Measurements from ENCODE around the gene NINJ2.

The NINJ2 gene

DNA sequence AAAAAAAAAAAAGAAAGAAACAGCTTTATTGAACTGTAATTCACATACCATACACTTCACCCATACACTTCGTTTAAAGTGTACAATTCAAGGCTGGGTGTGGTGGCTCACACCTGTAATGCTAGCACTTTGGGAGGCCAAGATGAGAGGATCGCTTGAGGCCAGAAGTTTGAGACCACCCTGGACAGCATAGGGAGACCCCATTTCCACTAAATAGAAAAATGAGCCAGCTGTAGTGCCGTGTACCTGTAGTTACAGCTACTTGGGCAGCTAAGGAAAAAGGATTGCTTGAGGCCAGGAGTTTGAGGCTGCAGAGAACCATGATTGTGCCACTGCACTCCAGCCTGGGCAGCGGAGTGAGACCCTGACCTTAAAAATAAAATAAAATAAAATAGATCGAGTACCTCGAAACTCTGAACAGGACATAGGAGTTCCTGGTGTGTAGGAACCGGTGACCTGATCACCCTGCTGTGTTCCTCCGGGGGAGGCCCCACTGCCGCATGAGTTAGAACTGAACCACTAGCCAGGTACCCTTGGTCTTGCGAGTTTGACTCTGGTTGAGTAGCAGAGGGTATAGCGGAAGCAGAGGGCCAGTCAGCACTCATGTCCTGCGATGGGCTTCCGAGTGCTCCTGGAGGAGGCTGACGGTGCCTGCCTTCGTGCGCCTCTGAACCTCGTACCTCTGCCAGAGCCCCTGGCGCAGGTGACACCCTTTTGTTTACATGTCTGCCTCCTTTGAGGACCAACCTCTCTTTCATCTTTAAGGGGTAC, 123.5 kb downstream of the NINJ2 start:
- H3K27me3 Mint-ChIP-seq: peaks cover 46% of the 10 kb centered on the region
- no peaks in the 10 kb centered on the region for H3K9me3 Mint-ChIP-seq
- no peaks in the 10 kb centered on the region for H3K4me1 Mint-ChIP-seq
- H3K36me3 Mint-ChIP-seq: no peaks in the 10 kb centered on the region
- ATAC-seq: no peak
- no peak overlapping the region for H3K27ac Mint-ChIP-seq
- no peak overlapping the region for H3K4me3 Mint-ChIP-seq

DNA sequence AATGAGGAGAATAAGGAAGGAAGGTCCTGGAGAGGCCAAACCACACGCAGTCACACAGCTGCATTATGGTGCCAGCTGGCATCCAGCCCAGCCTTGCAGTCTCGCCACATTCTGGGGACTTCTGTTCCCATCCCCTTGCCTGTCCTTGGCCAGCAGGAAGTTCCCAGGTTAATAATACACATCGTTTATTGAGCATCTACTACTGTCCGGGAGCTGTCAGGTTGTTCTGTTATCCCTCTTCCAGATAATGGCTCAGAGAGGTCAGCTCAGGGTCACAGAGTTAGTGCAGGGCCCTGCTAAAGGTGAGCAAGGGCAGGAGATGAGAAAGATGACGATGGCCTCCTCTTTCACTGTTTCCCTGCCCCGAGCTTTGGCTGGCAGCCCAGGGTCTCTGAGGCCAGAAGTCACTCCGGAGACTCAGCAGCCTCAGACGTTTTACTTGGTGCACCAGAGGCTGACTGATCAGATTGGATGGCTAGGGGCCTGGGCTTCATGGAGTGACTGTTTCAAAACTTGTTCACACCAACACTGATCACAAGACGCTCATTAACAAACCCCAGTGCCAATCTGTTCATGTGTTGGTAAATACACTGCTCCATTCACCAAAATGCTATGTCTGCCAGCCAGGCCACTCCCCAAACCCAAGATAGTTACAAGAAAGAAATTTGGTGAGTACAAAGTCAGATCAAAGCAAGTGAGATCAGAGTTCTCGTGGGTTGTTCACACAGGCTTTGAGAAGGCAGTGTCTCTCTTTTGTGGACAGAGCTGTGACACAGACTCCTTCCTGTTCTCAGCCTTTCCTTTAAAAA, 124.3 kb downstream of the NINJ2 start:
- no peak overlapping the region for H3K4me3 Mint-ChIP-seq
- H3K36me3 Mint-ChIP-seq: no peaks in the 10 kb centered on the region
- H3K9me3 Mint-ChIP-seq: no peaks in the 10 kb centered on the region
- no peak for ATAC-seq
- no peak overlapping the region for H3K27ac Mint-ChIP-seq
- no peaks in the 10 kb centered on the region for H3K4me1 Mint-ChIP-seq
- peaks cover 39% of the 10 kb centered on the region for H3K27me3 Mint-ChIP-seq

DNA sequence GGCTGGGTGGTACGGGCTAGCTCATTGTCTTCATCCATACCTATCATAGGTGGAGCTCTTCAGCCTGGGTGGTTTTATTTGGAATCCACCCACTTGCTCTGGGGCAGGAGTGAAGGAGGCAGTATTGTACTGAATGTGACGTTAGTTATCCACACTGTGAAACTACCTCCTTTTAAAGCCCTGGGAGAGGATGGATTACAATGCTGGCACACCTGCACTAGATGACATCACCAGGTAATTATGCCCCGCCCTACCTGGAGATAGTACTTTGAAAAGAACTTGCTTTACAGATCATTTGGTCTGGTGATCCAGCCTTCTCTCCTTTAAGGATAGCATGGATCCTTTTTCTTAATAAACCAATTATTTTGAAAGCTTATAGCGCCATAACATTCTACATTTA, 125.5 kb downstream of the NINJ2 start:
- H3K27ac Mint-ChIP-seq: no peak overlapping the region

DNA sequence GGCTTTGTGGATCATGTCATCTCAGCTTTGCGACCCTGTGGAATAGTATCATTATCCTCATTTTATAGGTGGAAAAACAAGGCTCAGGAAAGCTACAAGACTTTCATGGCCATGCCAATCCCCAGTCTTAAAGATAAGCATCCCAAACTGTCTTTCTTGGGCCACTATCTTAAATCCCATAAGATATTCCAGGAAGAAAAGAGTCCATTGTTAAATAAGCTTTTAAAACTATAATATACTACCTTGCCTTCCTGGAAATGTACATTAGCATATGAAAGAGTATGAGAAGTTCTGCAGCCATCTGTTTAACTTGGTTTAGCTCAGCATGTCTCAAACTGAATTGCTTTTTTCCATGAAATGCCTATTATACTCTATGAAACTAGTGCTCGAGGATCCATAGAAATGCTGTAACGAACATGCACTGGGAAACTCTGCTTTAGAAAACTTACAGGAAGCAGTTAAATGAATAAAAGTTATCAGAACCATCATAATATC, 126.4 kb downstream of the NINJ2 start:
- H3K27ac Mint-ChIP-seq: no peak overlapping the region
- peaks cover 5% of the 10 kb centered on the region for H3K36me3 Mint-ChIP-seq
- no peaks in the 10 kb centered on the region for H3K4me1 Mint-ChIP-seq
- ATAC-seq: no peak
- peaks cover 9% of the 10 kb centered on the region for H3K9me3 Mint-ChIP-seq
- peaks cover 22% of the 10 kb centered on the region for H3K27me3 Mint-ChIP-seq
- H3K4me3 Mint-ChIP-seq: no peak overlapping the region

More for the DNA sequence above, 125.5 kb downstream of the NINJ2 start:
- ATAC-seq: no peak
- no peaks in the 10 kb centered on the region for H3K4me1 Mint-ChIP-seq
- H3K27me3 Mint-ChIP-seq: peaks cover 31% of the 10 kb centered on the region
- H3K9me3 Mint-ChIP-seq: peaks cover under 1% of the 10 kb centered on the region
- H3K36me3 Mint-ChIP-seq: no peaks in the 10 kb centered on the region
- H3K4me3 Mint-ChIP-seq: no peak overlapping the region

DNA sequence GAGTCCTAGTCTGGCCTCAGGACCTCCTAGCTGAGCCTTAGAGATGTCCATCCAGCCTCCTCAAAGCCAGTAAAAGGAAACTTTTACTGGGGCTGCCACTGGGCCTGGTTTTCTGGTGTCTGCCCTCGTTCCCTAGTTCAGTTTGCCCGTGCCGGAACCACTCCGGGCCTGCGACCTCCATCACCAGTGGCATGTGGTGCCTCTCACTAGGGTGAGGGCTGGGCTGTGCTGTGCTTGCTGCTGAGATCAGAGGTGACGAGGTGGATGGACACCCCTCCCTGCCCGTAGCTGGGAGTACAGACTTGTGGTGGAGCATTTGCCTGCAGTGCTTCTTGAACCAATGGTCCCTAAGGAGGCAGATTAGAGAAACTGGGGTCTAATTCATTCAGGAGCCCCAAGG, 127.8 kb downstream of the NINJ2 start:
- Mint-ChIP-seq H3K4me3 (no peak overlapping the region), H3K9me3 (peaks cover 9% of the 10 kb centered on the region), H3K27ac (no peak overlapping the region), H3K36me3 (peaks cover 5% of the 10 kb centered on the region), H3K27me3 (peaks cover 20% of the 10 kb centered on the region), H3K4me1 (no peaks in the 10 kb centered on the region)
- no peak for ATAC-seq

DNA sequence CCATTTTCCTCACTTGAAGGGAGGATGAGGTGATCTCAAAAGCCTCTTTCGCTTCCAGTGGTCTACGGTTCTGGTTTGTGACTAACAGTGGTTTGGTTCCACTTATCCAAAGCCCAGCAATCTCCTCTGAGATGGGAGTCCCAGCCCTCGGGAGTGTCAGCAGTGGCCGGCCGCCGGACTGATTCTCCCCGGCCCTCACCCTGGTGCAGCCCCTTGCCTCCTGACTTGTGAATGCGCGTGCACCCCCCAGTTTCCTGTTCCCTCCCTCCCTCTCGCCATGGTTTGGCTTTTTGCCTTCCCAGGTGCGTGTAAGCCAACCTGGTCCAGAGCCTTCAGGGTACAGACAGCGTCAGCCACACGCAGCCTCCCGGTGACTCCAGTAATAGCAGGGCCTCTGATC, 129.0 kb downstream of the NINJ2 start:
- Mint-ChIP-seq H3K27ac (no peak overlapping the region), H3K27me3 (peaks cover 16% of the 10 kb centered on the region), H3K36me3 (peaks cover 5% of the 10 kb centered on the region), H3K9me3 (peaks cover 9% of the 10 kb centered on the region), H3K4me1 (no peaks in the 10 kb centered on the region), H3K4me3 (no peak overlapping the region)
- ATAC-seq: no peak

DNA sequence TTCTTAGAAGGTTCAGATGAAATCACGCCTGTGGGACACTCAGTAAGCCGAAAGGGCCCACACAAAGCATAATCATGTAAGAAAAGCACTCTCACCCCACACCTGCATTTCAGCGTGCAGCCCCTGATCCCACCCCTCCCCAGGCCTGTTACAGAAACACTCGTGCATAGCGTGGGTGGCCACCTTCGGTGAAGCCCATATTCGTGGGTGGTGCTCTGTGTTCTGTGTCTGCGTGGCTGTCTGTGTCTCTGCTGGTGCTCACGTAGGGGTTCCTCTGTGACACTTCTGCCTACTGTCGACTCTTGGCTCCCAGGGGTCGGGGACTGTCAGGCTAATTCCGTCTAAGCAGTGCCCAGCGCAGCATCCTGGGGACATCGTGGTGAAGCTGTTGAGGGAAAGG, 129.5 kb downstream of the NINJ2 start:
- Mint-ChIP-seq H3K4me3 (no peak overlapping the region), H3K27me3 (peaks cover 11% of the 10 kb centered on the region), H3K27ac (no peak overlapping the region), H3K9me3 (peaks cover 9% of the 10 kb centered on the region), H3K4me1 (no peaks in the 10 kb centered on the region), H3K36me3 (peaks cover 5% of the 10 kb centered on the region)
- ATAC-seq: no peak

DNA sequence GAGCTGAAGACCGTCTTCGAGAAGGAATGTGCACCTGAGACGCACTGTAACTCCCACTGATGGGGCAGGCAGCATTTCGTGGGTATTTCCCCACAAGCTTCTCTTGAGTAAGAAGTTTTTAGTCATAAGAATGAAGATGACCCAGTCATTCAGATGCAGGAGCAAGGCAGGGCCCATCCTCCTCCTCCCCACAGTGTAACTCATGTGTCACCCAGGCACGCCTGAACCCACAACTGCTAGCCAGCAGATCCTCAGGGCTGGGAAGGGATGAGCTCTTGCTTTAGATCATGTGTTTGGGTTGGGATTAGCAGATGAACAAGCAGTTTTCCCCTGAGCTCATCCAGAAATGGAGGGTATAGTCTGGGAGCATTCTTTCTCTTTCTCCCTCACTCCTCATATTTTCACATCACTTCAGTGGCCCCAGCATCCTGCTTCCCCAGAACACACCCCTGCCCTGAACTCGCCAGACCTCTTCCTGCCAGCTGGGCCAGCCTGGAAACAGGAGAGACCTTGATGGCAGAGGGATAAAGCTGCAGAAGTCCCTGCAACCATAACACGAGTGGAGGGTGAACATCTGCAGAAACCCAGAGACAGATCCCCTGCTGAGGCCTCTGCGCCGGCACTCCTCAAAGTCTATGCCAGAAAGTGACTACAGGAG, 130.2 kb downstream of the NINJ2 start:
- Mint-ChIP-seq H3K4me1 (no peaks in the 10 kb centered on the region), H3K9me3 (peaks cover 9% of the 10 kb centered on the region), H3K27ac (no peak overlapping the region), H3K27me3 (peaks cover 13% of the 10 kb centered on the region), H3K4me3 (no peak overlapping the region), H3K36me3 (peaks cover 5% of the 10 kb centered on the region)
- no peak for ATAC-seq

DNA sequence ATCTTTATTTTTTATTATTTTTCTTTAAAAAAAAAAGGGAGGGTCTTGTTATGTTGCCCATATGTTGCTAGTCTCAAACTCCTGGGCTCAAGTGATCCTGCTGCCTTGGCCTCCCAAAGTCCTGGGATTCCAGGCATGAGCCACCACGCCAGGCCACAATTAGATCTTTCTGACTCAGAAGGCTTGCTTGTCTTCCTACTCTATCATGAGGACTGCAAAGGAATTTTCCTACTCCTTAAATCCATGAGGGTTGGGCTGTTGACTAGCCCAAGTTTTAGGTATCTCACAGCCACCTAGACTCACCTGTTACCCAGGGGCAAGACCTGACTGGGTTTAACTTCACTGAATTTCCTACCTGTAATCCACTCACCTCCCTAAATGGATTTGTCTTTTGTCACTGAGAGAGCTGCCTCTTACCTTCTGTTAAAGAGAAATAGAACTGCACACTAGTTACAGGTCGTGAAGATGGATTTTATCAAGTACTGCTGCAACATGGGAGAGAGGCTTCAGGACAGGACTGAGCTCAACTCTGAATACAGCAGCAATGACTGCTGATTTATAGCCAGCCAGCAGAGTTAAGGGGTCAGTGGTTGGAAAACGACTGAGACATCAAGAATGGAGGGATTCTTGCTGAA, 131.2 kb downstream of the NINJ2 start:
- peaks cover 5% of the 10 kb centered on the region for H3K36me3 Mint-ChIP-seq
- ATAC-seq: no peak
- H3K4me3 Mint-ChIP-seq: no peak overlapping the region
- peaks cover 23% of the 10 kb centered on the region for H3K27me3 Mint-ChIP-seq
- H3K9me3 Mint-ChIP-seq: peaks cover 9% of the 10 kb centered on the region
- no peaks in the 10 kb centered on the region for H3K4me1 Mint-ChIP-seq
- no peak overlapping the region for H3K27ac Mint-ChIP-seq

DNA sequence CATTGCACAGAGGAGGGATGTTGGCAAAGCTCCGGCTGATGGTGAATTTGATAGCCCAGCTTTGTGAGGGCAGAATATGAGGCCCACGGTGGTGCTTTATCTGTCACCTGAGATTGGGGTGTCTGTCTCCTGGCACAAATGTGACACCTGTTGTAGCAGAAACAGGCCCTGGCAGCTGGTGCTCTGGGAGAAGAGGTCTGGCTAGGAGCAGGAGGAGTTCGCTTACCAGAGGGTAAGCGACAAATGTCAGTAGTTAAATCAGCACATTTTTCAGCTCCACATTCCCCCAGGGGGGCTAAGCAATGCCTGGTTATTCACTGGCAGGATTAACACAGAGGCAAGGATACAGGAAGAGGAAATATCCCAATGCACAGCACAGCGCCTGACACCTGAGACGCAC, 132.4 kb downstream of the NINJ2 start:
- ATAC-seq: no peak
- no peak overlapping the region for H3K27ac Mint-ChIP-seq
- no peak overlapping the region for H3K4me3 Mint-ChIP-seq
- H3K36me3 Mint-ChIP-seq: peaks cover 5% of the 10 kb centered on the region
- H3K9me3 Mint-ChIP-seq: peaks cover 9% of the 10 kb centered on the region
- H3K27me3 Mint-ChIP-seq: peaks cover 24% of the 10 kb centered on the region
- no peaks in the 10 kb centered on the region for H3K4me1 Mint-ChIP-seq

DNA sequence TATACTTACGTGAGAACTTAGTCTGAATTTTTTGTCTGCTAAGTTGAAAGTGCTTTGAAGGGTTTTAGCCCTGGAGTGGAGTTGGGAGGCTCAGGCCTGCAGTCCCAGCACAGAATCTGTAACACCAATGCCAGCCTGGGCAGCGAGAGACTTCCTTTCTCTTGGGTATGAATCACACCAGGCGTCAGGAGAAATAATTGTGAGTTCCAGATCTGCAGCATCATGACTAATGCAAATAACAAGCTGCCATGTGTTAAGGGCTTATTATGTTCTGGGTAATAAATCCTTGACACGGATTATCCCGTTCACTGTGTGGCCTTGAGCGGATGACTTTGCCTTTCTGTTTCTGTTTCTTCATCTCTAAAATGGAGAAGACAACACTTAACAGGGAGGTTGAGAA, 132.9 kb downstream of the NINJ2 start:
- Mint-ChIP-seq H3K36me3 (peaks cover 5% of the 10 kb centered on the region), H3K4me3 (no peak overlapping the region), H3K9me3 (peaks cover 9% of the 10 kb centered on the region), H3K27me3 (peaks cover 24% of the 10 kb centered on the region), H3K27ac (no peak overlapping the region), H3K4me1 (no peaks in the 10 kb centered on the region)
- no peak for ATAC-seq

DNA sequence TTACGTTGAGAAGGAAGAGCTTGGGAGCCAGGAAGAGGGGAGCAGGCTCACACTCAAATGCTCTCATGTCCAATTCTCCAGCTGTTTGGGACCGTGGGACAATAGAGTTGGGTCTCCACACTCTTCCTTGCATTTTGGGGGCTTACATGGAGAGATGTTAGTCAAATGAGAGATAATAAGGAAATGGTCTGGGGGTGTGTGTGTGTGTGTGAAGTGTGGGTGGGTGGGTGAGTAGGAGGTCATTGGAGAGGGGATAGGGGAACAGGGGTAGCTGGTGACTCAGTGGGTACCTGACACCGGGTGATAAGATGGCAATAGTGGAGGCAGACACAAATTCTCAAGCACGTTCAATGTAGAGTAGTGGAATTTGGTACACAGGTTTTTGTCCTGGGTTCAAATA, 135.5 kb downstream of the NINJ2 start:
- no peak for ATAC-seq
- Mint-ChIP-seq H3K4me3 (no peak overlapping the region), H3K9me3 (peaks cover 9% of the 10 kb centered on the region), H3K27me3 (peaks cover 28% of the 10 kb centered on the region), H3K36me3 (peaks cover 5% of the 10 kb centered on the region), H3K4me1 (no peaks in the 10 kb centered on the region), H3K27ac (no peak overlapping the region)

DNA sequence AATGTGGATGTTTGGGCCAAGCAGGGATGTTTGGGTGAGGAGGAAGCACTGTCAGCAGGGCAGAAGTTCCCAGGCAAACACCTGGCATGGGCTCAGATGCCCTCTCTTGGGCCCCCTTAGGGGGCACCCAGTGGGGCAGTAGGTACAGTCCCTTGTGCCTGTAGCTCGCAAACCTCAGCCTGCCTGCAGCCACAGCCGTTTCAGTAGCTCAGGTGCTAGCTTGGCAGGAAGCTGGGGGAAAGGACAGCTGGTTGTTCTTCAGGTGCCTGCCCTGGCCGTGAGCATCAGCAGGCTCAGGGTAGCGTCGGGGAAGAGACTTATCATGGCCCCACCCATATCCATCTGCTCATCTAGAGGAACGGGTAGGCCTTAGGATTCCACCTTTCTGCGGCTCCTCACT, 136.0 kb downstream of the NINJ2 start:
- Mint-ChIP-seq H3K4me1 (no peaks in the 10 kb centered on the region), H3K27ac (no peak overlapping the region), H3K36me3 (peaks cover 4% of the 10 kb centered on the region), H3K27me3 (peaks cover 28% of the 10 kb centered on the region), H3K4me3 (no peak overlapping the region), H3K9me3 (peaks cover 4% of the 10 kb centered on the region)
- ATAC-seq: no peak

DNA sequence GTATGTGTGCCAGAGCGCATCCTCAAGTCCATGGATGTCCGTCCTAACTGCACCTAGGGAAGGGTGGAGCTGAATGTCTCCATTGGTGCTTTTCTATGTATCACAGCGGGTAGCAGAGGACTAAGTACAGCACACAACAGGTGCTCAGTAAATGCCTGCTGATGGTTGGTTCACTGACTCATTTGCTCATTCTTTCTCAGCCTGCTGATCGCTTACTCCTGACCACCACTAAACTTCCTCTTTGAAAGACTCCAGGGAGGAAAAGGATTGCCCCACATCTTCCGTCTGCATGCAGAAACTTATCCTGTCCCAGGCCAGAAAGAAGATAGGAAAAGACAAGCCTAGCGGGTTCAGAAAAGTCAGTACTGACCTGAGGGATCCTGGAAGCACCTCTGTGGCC, 137.2 kb downstream of the NINJ2 start:
- no peak overlapping the region for H3K27ac Mint-ChIP-seq
- peaks cover 28% of the 10 kb centered on the region for H3K27me3 Mint-ChIP-seq
- H3K4me1 Mint-ChIP-seq: no peaks in the 10 kb centered on the region
- H3K36me3 Mint-ChIP-seq: no peaks in the 10 kb centered on the region
- H3K9me3 Mint-ChIP-seq: no peaks in the 10 kb centered on the region
- no peak overlapping the region for H3K4me3 Mint-ChIP-seq
- no peak for ATAC-seq

Measured in stimulated activated memory B cell treated with anti-CD40 and anti-IgM and Interleukin-4, amounts not matched to agents 10 μg/mL and 1 μg/mL and 100 μg/mL, for 72 hours (primary cell).